Activated CD8-positive, alpha-beta memory T cell treated with anti-CD3 and anti-CD28 coated beads, Interleukin-2, amount 50 U/mL, for 4 hours (primary cell): ENCODE measurements around the gene PTPRN2.

Source experiments
- DNase-seq: peaks from one replicate; pipeline ENCODE4 v3.0.0-alpha.2; 2020

The PTPRN2 gene

GRCh38 chr7:157769086-157769485, 818.5 kb downstream of the PTPRN2 start:
- DNase-seq = no peak

- no peak for DNase-seq
Observed at GRCh38 chr7:157768198-157768597, 819.4 kb downstream of the PTPRN2 start.

DNA sequence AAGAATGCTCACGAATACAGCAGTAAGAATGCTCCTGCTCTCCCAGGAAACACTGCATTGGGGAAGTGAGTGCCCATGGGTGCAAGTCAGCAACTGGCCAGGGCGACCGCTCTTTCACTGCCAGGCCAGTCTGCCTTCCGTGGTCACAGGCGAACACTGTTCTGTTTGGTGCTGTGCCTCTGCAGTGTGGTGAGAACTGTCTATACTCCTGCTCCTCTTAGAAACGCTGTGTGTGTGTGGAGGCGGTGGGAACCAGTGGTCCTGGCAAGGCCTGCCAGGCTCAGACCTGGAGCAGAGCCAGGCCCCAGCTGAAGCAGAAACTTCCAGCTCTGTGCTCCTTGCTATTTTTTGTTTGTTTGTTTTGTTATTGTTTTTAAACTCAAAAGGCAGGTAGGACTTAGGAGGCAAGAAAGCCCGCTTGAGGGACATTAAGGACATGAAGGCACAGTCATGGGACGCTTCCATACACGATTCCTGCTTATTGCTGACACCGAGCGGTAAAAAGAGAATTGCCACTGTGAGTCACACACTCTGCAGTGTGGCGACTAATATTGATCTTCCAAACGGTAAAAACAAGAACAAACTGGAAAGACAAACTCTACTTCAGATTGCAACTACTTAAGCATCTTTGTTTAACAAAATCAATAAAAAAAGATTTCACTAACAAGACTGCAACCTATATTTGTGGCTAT, 820.0 kb downstream of the PTPRN2 start:
- DNase-seq = no peak

GRCh38 chr7:157766098-157766497, 821.5 kb downstream of the PTPRN2 start:
- no peak for DNase-seq

DNA sequence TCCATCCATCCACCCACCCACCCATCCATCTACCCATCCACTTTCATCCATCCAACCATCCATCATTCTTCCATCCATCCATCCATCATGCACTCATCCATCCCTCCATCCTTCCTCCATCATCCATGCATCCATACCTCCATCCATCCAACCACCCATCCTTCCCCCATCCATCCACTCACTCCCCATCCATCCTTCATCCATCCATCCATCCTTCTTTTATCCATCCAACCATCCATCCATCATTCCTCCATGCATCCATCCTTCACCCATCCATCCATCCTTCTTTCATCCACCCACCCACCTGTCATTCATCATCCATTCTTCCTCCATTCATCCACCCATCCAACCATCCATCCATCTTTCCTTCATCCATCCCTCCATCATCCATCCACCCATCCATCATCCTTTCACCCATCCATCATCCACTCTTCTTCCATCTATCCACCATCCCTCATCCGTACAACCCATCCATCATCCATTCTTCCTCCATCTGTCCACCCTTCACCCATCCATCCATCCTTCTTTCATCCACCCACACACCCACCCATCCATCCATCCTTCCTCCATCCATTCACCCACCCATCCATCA, 822.6 kb downstream of the PTPRN2 start:
- DNase-seq = no peak

GRCh38 chr7:157764193-157764592, 823.4 kb downstream of the PTPRN2 start:
- no peak for DNase-seq

- no peak for DNase-seq
Observed at GRCh38 chr7:157763279-157764000, 824.2 kb downstream of the PTPRN2 start.

GRCh38 chr7:157762824-157763223, 824.8 kb downstream of the PTPRN2 start:
- DNase-seq = no peak

DNA sequence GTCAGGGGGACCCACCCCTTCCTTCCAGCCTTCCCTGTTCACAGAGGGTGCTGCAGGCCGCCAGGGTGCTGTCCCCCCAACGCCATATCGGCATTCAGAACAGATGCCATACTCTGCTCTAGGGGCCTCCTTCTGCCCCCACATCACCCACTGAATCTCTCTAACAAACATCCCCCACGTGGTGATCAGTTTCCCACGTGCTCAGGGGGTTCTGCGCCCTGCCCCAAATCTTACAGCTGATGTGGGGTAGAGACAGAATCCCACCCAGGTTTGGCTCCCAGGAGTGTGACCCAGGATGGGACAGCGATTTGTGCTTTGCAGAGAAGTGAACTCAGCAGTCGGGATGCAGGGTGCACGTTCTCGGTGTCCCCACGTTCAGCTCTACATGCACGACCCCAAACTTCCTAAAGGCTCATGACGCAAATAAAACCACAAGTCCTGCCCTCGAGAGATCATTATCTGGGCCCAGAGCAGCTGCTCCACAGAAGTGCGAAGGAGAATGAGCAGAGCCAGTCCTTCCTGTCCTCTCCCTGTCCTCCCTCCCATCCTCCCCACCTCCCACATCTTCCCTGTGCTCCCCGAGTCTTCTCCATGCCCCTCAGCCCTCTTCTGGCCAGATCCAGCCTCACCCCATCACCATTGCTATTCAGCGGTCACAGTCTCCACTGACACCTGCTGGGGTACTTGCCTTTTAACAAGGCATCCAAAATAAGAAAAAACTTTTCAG, 827.5 kb downstream of the PTPRN2 start:
- no peak for DNase-seq

GRCh38 chr7:157759246-157759805, 828.3 kb downstream of the PTPRN2 start:
- DNase-seq = no peak

DNA sequence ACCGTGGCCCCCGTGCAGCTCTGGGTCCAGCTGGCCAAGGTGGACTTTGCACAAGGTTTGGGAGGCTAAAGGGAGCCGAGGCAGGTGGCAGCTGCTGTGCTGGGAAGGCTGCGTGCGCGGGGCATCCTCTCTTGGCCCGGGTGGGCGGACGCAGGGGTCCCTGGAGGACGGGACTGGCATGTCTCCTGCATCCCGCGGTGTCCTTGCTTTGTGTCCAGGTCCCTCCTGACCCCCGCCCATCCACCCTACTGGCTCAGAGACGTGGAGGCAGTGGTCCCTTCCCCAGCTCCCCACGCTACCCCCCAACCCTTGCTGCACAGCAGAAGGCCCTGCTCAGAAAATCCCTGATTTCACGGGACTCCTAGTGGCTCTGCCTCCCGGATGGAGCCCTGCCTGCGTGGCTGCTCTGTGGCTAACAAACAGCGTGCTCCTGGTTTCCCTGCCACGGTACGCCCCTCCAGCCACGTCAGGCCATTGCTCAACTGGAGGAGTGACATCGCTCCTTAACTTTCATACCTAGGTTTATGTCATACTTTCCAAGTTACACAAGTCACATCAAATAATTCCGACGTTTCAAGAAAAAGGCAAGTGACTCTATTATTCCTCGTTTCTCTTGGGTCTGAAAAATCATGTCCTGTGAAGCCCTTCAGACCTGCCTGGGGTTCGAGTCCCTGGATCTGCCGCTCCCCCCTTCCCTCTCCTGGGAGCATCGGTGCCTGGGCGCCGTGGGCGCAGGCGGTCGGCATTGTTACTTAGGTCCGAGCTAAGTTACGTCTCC, 829.0 kb downstream of the PTPRN2 start:
- no peak for DNase-seq

DNA sequence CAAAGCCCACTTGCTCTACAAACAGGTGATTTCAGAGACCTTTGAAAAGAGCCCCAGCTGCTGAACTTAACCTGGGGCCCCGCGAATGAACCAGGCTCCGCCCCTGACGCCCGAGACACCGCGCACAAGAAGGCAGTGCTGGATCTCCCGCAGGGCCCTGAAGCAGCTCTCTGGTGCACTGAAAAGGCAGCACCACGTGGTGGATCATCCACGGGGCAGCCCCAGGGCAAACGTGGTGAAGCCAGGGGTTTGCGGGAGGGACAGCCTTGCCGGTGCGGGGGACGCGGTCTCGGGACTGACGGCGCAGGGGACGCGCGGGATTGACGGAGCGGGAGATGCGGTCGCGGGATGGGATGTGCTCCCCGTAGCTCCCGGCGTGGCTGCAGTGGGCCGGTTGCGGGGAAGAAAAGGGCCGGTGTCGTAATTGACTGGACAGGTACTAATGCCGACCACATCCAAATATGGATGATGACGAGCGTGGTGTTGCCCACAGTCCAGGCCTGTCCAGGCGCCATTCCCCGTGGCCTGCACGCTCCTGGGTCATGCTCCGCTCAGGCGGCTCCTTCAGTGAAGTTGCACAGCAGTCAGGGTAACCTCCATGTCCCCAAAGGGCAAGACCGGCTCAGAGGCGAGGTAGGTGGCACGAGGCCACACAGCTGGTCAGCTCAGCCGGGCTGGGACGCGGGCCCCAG, 829.7 kb downstream of the PTPRN2 start:
- no peak for DNase-seq

GRCh38 chr7:157757211-157757610, 830.4 kb downstream of the PTPRN2 start:
- DNase-seq = peak; percentile 8

DNA sequence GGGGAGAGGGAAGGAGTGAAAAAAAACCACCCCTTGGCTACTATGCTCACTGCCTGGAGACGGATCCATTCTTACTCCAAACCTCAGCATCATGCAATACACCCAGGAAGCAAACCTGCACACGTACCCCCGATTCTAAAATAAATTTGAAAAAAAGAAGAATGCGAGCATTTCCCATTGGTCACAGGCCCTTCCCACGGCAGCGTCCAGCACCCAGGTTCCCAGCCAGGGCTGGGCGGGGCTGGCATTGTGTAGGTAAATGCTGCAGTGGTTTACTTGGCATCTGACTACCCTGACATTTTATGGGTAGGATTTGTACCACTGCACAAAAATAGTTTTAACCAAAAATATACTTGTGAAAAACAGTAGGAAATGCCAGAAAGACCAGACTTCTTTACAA, 831.9 kb downstream of the PTPRN2 start:
- DNase-seq = no peak

GRCh38 chr7:157754416-157754790, 833.2 kb downstream of the PTPRN2 start:
- DNase-seq = no peak

GRCh38 chr7:157753713-157754415, 833.8 kb downstream of the PTPRN2 start:
- DNase-seq = peak; percentile 8

DNA sequence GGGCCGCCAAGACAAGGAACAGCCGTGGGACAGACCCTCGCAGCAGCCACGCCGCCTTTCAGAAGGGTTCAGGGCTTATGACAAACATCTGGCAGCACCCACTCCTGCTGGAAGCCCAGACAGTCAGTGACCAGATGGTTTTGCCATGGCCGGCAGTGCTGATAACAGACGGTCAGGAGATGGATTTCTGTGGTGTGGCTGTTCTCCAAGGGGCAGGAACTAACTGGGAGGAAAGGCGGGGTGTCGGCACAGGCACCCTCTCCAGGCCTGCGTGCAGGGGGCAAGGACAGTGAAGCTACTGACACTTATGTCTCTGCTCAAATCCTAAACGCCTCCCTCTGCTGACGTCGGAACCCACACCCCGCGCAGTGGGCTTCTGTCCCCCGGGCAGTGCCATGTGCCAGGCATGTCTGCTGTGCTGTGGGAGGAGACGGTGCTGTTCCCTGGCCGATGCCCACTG, 834.8 kb downstream of the PTPRN2 start:
- DNase-seq = no peak

GRCh38 chr7:157751951-157752673, 835.5 kb downstream of the PTPRN2 start:
- DNase-seq = no peak

DNA sequence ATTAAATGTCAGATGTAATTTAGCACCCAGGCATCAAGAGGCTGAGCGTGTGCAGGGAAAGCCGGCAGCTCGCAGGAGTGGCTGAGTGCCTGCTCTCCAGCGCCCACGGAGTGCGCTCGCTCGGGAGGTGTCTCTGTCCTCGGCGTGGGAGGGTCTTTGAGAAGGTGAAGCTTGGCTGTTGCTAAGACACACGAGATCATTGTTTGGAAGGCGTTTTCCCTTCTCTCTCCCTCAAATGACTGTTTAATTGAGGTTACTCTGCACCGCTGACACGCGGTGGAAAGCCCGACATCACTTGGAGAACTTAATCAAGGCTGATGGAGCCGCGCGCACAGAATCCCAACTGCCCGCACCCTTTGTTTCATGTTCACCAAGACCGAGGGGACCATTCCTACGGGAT, 836.2 kb downstream of the PTPRN2 start:
- no peak for DNase-seq

- DNase-seq = no peak
Observed at GRCh38 chr7:157750291-157750690, 837.3 kb downstream of the PTPRN2 start.
